Daoy (cell line): Measurements from ENCODE around the gene HYDIN. TPM values are rescaled to one million over a fixed set of nuclear protein-coding genes. Genes with fewer than 3 reads are reported as not detected.

ENCODE experiments used
- DNase-seq: peaks from one replicate; pipeline ENCODE4 v3.0.0-alpha.2; 2015; ENCODE audit warnings: low read depth
- total RNA-seq: library from RNA; depleted of rRNA; stranded (reverse); fragments of >200 nt; shearing (Covaris generic); gene quantifications from 2 replicates; pipeline ENCODE4 v1.2.3, GENCODE V29; 2014; rRNA removed

The HYDIN gene
- total RNA-seq: 1.1 and 2.5 TPM in 2 replicates

DNA sequence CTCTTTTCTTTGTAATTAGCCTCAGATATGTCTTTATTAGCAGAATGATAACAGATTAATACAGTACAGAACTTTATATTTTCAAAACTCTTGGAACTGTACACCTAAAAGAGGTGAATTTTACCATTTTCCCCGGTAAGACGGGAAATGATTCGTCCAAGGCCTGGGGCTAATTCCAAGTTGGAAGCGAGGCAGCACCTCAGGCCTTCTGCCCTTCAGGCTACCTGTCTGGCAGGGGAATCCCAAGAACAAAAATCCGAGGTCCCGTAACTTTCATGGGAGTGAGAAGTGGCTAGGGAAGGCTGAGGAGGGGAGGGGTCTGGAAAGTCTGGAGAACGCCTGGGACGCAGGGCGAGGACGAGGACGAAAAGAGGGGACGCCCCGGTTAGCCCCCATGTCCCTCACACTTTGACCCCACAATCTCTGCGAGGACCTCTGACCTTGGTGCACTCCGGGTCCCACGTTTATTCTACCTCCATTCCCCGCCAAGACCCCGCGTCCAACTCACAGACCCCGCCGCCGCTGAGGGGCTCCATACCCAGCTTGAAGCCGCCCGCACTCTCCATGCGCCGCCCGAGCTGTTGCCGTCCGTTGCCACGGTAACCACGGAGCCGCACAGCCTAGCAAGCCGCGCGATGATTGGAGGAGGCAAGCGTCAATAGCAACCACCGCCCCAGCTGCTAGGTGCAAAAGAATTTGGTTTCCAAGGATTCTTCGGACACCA lies at the start of gene HYDIN:
Gene HYDIN (minus strand): TSS at position 601 of the 724 bp plus-strand sequence. CDS start 43,827 bp downstream, outside the sequence.
- DNase-seq: peak; percentile 89

DNA sequence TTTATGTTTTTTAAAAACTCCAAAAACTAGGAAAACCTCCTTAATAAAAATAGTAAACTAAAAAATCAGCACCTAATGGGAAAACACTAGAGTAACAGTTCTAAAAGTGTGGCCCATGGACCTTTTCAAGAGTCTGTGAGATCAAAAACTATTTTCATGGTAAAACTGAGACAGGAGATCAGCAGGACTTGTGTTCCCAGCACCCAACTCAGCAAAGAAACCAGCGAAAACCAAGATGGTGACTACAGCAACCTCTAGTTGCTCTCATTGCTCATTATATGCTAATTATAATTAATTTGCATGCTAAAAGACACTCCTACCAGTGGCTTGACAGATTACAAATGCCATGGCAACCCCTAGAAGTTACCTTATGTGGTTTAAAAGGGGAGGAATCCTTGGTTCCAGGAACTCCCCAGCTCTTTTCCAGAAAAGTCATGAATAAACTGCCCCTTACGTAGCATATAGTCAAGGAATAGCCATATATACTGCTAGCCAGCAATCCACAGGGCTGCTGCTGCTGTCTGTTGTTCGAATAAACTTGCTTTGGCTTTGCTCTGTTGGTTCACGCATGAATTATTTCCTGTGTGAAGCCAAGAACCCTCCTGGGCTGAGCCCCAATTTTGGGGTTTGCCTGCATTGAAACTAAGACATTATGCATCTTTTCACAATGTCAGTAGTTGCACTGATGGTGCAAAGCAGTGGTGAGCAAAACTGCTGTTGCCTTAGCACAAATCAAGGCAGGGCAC lies 46.2 kb upstream of the HYDIN start:
- DNase-seq: no peak

DNA sequence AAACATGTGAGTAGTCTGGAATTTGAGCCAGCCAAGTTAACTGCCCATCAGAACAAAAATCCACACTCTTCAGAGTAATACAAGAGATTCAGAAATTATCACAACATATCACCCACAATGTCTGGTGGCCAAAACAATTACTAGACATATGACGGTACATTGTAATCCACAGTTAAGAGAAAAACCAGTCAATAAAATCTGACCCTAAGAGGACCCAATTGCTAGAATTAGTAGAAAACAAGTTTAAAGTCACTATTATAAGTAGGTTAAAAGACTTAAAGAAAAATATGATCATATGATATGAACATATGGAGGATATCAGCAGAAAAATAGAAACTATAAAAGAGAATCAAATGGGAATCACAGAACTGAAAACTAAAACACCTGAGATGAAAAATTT lies 42.9 kb upstream of the HYDIN start:
- no peak for DNase-seq

DNA sequence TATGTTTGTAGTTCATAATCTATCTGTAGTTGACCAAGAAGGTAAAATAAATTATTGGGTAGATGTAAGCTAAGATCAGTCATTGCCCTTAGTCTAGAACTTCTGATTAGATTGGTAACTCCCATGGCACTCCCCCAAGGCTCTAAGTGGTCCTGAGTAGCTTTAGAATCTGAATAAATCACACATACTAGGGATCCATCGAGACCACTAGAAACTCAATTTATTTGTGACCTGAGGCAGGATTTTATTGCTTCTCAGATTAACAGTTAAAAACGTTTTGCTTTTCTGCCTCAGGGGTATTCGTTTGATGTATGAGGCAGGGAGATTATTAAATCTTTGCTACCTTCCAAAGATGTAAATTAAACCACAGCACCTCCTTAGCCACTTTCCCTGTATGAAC lies 33.8 kb upstream of the HYDIN start:
- DNase-seq: no peak

DNA sequence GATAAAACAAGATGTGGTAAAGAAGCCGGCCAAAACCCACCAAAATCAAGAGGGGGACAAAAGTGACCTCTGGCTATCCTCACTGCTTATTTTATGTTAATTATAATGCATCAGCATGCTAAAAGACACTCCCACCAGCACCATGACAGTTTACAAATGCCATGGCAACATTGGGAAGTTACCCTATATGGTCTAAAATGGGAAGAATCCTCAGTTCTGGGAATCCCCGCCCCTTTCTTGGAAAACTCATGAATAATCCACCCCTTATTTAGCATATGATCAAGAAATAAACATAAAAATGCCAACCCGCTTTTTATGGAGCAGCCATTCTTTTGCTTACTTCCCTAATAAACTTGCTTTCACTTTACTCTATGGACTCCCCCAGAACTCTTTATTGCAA lies 33.1 kb upstream of the HYDIN start:
- DNase-seq: no peak

DNA sequence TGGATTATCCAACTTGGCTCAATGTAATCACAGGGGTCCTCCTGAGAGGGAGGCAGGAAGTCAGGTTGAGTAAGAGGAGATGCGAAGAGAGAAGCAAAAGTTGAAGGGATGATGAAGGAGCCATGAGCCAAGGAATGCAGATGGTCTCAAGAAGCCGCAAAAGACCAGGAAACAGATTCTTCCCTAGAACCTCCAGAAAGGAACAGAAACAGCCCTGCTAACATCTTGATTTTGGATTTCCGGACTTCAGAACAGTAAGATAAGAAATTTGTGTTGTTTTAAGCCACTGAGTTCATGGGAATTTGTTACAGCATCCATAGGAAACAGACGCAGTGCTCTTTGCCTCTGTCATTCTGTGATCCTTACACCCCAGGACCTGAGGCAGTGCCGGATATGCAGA lies 31.9 kb upstream of the HYDIN start:
- no peak for DNase-seq

DNA sequence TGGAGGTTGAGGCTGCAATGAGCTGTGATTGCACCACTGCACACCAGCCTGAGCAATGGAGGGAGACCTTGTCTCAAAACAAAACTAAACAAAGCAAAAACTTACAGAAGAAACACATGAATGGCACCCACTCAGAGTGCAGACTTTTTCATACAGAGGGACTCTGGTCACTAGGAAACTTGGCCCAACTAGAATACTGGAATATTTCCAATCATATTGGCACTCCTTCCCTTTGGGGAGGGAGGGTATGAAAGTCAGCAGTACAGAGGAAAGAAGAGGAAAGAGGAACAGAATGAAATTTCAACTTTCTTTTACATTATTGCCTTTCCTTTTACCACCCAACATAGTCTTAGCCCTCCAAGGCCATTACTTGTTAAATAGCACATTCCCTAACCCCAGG lies 30.5 kb upstream of the HYDIN start:
- DNase-seq: no peak

DNA sequence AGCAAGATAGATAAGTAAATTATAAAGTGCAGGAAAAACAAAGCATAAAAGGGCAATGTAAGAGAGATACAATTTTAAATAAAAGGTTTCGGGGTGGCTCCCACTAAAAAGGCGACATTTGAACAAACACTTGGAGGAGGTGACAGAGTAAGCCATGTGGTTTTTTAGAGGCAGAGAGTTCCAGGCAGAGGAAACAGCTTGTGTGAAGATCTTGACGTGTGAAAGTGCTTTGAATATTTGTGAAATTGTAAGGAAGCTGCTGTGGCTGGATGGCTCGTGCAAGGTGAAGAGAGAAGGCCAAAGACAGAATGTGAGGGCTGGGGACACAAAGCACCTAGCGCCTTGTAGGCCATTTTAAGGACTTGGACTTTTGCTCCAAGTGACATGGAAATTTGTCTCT lies 28.6 kb upstream of the HYDIN start:
- DNase-seq: no peak

DNA sequence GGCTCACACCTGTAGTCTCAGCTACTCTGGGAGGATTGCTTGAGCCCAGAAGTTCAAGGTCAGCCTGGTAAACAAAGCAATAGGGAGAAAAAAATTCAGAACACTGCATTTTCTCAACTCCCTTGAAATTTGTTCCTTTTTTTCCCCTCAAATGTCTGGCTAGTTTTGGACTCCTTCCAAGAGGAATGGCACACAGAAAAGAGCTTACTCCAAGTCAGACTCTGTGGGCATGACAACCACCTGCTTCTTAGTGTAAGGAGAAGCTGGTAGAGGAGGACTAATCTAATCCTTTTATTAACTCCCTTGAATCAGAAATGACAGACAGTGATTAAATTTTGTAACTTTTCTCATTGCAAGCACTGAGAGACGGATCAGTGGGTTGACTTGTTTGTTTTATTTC lies 27.9 kb upstream of the HYDIN start:
- no peak for DNase-seq

DNA sequence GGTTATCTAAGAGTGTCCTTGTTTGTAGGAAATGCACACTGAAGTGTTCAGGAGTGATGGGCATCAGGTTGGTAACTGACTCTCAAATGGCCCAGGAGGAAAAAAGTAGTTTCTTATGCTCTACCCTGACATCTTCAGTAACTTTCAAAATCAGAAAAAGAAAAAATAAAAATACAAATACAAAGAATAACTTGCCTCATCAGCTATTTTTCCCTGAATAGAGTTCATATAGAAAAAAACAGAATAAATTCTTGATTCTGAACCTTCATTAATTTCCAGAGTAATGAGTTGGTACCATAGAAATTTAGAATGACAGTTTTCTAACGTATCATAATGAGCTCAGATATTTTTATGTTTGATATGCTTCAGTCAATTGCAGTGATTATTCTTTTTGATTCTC lies 27.2 kb upstream of the HYDIN start:
- DNase-seq: no peak

DNA sequence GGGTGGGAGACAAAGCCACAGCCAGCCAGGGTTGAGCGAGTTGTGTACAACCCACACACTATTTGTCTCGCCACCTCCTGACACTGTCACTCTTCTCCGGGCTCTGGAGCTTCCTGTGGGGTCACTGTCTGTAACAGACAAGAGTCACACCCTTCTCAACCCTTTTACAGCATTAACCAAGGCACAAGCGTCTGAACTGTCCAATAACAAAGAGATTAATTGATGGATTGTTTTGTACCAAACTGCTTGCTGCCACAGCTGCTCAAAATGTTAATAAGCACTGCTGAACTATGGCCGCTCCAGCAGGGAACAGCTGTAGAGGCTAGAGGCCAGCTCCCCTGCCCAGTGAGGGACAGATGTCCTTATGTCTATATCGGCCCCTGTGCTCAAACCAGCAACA lies 25.2 kb upstream of the HYDIN start:
- DNase-seq: no peak

DNA sequence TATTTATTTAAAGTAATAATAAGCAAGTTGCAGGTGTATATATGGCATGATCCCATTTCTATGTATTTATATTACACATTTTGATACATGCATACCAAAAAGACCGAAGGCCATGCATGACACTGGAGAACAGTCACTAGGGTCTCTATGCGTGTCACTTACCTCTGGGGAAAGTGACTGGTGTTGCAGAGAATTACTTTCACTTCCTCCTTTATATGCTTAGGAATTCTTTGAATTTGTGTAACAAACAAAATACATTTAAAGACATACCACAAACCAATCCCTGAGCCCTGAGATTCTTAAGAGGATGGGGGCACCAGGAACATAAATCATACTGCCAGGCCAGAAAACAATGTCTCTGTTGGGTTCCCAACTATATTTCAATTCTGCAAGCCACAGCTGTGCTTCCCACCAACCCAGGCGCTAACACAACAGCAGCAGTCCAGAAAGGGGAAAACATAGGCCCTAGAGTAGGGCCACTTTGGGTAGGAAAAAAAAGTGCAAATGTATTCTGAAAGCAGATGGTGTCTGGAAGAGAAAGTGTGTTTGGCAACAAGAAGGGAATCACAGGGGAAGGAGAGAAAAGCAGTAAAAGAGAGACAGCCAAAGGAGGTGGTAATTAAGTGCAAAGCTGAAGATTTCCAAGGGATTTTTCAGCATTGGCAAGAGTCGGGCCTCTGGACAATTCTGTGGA lies 24.5 kb upstream of the HYDIN start:
- DNase-seq: no peak

DNA sequence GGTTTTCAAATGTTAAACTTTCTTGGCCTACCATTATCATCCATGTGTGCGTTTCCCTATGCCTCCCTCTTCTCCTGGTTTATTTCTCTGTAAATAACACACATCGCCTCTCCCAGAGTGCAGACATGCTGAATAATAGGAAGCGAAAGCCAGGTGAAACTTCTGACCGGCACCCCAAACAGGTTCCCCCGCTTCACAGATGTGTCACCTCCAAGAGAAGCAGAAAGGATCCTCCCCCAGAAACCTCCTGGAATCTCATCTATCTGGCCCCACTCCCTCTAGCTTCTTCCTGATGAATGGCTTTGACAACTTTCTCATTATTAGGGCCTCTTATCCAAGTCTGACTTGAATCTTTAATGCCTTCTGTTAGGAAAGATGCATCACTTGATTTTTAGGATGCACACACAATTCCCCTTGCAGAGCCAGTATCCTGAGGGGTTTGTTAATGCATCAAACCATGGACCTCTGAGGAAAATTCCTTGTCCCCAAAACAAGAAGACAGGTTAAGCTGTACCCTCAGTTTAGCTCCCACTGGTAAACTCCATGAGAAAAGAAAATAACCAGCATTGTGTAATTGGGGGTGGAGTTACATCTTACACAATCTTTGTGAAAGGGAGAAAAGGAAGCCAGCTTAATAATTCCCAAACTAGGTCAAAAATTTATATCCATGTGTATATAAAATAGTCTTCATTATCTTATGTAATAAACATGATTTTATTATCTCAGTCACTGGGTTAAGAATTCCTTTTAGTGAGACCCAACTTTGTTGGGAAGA lies 20.1 kb upstream of the HYDIN start:
- no peak for DNase-seq

DNA sequence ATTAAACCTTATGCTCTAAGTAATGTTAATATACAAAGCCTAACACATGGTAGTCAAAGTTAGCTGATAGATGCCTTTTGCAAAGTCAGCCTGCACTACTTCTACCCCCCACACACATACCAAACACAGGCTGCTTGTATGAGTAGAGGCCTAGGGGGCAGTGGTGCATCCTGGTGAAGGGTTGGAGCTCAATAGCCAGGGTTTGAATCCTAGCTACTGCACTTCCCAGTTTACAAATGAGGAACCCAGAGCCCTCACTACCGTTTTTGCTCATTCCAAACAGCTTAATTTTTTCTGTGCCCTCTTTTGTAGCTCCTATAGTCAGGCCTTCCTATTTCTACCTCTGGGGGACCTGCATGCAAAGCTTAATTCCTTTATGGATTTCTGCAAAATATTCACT lies 18.9 kb upstream of the HYDIN start:
- no peak for DNase-seq

DNA sequence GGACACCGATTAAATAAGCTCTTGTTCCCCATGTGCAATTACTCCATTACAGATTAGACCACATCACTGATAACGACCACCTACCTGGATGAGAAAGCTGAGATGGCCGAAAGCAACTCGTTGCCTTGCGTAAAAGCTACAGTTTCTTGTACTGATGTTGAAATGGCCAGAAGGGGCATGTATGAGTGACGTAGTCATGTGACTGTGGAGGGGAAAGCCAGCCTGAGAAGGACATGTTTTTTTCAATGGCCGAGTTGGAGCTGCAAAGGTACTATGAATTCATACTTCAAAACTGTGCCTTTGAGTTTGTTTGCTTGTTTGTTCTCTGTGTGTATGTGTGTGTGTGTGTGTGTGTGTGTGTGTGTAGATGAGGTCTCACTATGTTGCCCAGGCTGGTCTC lies 17.0 kb upstream of the HYDIN start:
- no peak for DNase-seq

DNA sequence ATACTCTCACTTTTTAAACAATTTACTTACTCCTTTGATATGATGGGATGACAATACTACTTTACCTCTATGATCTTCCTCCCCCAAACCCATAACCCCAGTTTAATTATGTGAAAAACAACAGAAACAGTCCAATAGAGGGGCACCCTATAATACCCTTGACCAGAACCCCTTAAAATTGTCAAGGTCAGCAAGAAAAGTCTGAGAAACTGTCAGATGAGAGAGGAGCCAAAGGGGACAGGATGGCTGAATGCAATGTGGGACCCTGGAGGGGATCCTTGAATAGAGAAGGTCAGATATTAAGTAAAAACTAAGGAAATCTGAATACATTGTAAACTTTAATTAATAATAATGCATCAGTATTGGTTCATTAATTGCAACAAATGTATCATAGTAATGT lies 15.8 kb upstream of the HYDIN start:
- DNase-seq: no peak

DNA sequence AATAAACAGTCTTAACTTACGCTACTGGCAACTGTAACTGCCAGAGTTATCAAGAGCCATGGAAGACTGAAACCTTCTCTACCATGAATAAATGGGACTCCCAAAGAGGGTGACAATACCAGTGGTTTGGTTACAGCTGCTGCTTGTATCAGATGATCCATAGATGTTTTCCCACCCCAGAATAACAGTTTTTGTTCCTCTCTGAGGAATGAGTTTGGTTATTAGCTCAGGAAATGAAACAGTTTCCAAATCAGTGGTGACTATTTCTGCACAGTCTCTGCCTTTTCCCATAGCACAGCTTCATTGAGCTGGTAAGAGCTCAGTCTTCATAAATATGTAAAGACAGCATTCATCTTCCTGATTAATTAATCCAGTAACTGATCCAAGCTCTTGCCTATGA lies 14.0 kb upstream of the HYDIN start:
- DNase-seq: no peak

DNA sequence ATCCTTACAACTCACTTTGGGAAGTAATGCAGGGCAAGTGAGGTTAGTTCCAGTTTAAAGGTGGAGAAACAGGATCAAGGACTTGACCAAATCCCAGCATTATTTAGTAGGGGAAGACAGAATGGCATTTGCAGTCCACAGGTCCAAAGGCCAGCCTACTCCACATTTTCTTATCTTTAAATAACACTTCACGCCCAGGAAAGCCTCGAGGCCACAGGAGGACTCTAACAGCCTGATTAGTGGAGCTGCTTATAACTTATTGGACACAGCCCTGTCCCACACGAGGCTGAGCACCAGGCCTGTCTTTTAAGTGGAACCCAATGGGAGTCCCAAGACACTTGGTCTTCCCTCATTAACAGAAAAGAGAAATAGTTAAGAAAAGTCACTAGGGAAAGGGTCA lies 12.1 kb upstream of the HYDIN start:
- no peak for DNase-seq

DNA sequence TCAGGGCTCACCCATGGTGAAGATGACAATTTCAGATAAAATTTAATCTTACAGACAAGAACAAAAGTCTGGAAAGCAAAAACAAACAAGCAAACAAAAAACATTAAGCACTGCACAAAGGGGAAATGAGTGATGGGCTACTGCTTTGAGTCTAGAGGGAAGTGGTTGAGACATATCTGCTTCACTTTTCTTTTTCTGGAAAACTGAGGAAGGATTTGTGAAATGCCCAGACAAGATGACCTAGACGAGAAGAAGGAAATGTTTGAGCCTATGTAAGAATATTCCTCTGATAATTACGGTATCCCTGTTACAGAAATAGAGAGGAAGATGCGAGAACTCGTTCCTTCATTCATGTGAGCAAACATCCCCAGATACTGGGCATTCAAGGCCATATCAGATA lies 11.5 kb upstream of the HYDIN start:
- DNase-seq: no peak

DNA sequence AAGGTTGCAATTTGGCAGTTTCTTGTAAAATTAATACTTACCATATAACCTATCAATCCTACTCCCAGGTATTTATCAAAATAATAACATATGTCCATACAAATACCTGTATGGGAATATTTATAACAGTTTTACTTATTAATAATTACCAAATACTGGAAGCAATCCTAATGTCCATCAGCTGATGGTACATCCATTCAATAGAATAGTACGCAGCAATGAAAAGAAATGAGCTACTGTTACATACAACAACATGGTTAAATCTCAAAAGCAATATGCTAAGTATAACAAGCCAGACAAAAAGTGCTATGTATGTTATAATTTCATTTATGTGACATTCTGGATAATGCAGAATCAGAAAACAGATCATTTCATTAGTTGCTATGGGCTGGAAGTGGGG lies 1.2 kb downstream of the HYDIN start:
- DNase-seq: no peak

DNA sequence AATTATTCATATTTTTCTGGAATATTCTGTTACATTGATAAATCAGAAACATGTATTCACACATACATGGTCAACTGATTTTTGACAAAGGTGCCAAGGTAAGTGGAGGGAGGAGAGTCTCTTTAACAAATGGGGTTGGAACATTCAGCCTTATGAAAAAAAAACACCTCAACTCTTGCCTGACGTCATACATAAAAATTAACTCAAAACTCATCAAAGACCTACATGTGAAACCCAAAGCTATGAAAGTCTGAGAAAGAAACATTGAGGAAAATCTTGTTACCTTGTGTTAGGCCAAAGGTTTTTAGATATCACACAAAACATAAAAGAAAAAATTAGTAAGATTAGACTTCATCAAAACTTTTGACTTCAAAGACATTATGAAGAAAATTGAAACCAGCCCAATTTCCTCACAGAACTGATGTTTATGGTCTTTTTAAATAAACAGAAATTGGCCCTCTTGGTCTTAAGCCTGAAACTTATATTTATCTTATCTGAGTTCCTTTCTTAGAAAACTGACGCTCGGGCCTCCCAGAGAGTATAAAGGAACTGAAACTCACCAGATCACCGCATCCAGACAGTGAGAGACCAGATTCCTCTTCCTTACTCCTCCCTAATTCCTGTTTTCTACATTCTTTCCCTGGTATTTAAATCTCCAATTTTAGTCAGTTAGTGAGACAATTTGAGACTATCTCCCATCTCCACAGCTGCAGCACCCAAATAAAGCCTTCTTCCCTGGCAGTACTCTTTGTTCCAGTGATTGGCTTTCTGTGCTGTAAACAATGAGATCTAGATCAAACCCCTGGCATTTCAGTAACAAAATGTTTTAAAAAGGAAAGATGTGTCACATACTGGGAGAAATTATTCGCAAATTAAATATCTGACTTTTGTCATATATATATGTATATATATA lies 4.0 kb downstream of the HYDIN start:
- DNase-seq: no peak
